Mesodermal cell (in vitro differentiated cells): ENCODE measurements around the gene MRPL12.

ENCODE experiments used
- H3K27ac ChIP-seq: 2 replicates; pipeline ENCODE4 v1.7.0; 2013; ENCODE audit warnings: mild to moderate bottlenecking, low read depth, low read length, moderate library complexity; ENCODE audit not compliant: severe bottlenecking
- H3K36me3 ChIP-seq: 2 replicates; pipeline ENCODE4 v1.7.1; 2013; ENCODE audit warnings: mild to moderate bottlenecking, low read length, moderate library complexity; ENCODE audit not compliant: control insufficient read depth, insufficient read depth
- H3K4me1 ChIP-seq: one replicate; pipeline ENCODE4 v1.7.1; 2013; ENCODE audit warnings: mild to moderate bottlenecking, low read length; ENCODE audit not compliant: insufficient read depth, control insufficient read depth, poor library complexity, severe bottlenecking
- H3K4me3 ChIP-seq: 2 replicates; pipeline ENCODE4 v1.7.0; 2013; ENCODE audit warnings: low read length, control low read depth, mild to moderate bottlenecking; ENCODE audit not compliant: insufficient read depth, poor library complexity, severe bottlenecking; ENCODE audit errors: extremely low read depth
- H3K9me3 ChIP-seq: 2 replicates; pipeline ENCODE4 v1.7.1; 2013; ENCODE audit warnings: mild to moderate bottlenecking, low read length, moderate library complexity; ENCODE audit not compliant: control insufficient read depth
- WGBS, 2 experiments: methylation state at CpG; one replicate each; pipeline ENCODE4 v1.1.5; 2013; ENCODE audit warnings: missing lambda C conversion rate in 2 of 2; ENCODE audit not compliant: insufficient coverage in 2 of 2; 5-methylcytosine and 5-hydroxymethylcytosine counted together

MRPL12 gene

DNA sequence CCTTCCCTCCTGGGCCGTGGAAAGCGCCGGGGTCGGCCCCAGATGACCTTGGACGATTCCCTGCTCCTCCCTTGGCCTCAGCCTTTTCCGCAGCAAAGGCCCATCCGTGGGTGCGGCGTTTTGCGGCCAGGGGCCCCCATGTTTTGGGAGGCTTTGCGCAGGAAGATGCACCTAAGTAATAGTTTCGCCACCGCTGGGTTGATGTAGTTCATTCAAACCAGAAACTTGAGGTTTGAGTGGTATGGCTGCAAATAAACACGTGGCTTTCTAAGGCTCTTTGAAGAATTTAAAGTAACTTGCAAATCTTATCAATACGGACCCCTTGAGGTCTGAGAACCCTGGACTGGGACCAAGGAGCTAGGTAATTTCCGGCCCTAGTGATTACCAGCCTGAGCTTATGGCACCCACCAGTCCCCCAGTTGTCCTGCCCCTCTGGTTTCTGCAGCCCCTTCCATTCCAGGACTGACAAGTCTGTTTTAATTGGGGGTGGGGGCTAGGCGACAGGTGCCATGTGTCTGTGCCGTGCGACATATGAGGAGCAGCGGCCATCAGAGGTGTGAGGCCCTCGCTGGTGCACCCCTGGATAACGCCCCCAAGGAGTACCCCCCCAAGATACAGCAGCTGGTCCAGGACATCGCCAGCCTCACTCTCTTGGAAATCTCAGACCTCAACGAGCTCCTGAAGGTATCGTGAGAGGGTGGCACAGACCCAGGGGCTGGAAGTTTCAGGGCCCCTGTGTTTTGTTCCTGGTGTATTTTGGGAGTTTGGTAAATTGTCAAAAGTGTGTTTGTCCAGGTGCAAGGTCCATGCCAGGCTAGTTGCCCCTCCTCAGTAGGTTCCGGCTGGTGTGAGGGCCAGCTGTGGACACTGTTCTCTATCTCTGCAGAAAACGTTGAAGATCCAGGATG, 834 bp downstream of the MRPL12 start:
- peak overlapping the region; percentile 88 for H3K27ac ChIP-seq
- H3K4me1 ChIP-seq, result peaks cover 13% of the 10 kb centered on the region
- peak overlapping the region; percentile 92 for H3K4me3 ChIP-seq
- H3K36me3 ChIP-seq, result peaks cover 62% of the 10 kb centered on the region
- 24 to 28% methylated on average over 18 to 20 of the region's 27 CpGs for WGBS, 2 experiments
- no peaks in the 10 kb centered on the region for H3K9me3 ChIP-seq

DNA sequence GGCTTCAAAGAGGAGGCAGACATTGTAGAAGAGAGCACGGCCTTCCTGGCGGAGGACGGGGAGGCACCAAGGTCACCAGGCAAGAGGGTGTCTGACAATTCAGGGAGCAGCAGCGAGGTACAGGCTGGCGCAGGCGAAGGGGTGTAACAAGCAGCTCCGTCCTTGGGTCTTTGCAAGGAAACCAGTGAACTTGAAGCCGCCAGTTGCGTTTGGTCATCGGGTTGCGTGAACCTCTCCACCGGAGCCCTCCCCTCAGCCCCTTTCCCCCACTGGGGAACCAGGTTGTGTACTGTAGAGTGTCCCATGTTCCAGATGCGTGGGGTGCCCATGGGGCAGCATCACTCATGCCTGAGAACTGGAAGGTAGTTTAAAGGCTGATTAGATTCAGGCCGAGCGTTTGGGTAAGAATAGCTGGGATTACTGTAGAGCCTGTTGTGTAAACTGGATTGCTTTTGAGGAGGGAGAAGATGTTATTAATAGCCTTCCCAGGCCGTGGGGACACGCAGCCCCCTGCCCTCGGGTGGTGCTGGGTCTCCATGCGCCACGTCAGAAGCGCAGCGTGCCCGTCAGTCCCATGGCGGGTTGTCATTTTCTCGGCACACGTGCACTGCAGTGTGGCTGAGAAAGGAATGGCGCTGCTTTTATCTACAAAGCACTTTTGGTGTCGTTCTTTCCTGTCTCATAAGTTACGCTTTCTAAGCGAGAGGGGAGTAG, 2.5 kb downstream of the MRPL12 start:
- Histone ChIP-seq H3K36me3 (peaks cover 58% of the 10 kb centered on the region), H3K27ac (no peak overlapping the region), H3K4me1 (peaks cover 18% of the 10 kb centered on the region), H3K4me3 (no peak overlapping the region), H3K9me3 (no peaks in the 10 kb centered on the region)
- 95 to 98% methylated on average over 28 to 29 of the region's 30 CpGs for WGBS, 2 experiments

DNA sequence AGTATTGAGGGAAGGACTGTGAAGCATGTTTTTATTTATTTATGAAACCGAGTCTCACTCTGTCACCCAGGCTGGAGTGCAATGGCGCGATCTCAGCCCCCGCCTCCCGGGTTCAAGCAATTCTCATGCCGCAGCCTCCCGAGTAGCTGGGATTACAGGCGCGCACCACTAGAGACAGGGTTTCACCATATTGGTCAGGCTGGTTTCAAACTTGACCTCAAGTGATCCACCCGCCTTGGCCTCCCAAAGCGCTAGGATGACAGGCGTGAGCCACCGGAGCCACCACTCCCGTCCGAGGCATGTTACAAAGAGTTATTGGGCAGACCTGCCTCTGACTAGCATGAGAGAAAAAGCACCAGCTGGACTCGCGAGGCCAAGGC, 3.1 kb downstream of the MRPL12 start:
- H3K4me1 ChIP-seq, result peaks cover 22% of the 10 kb centered on the region
- no peak overlapping the region for H3K4me3 ChIP-seq
- peaks cover 54% of the 10 kb centered on the region for H3K36me3 ChIP-seq
- WGBS, 2 experiments, result 95 to 99% methylated on average over 17 of the region's 17 CpGs
- H3K27ac ChIP-seq, result no peak overlapping the region
- no peaks in the 10 kb centered on the region for H3K9me3 ChIP-seq

DNA sequence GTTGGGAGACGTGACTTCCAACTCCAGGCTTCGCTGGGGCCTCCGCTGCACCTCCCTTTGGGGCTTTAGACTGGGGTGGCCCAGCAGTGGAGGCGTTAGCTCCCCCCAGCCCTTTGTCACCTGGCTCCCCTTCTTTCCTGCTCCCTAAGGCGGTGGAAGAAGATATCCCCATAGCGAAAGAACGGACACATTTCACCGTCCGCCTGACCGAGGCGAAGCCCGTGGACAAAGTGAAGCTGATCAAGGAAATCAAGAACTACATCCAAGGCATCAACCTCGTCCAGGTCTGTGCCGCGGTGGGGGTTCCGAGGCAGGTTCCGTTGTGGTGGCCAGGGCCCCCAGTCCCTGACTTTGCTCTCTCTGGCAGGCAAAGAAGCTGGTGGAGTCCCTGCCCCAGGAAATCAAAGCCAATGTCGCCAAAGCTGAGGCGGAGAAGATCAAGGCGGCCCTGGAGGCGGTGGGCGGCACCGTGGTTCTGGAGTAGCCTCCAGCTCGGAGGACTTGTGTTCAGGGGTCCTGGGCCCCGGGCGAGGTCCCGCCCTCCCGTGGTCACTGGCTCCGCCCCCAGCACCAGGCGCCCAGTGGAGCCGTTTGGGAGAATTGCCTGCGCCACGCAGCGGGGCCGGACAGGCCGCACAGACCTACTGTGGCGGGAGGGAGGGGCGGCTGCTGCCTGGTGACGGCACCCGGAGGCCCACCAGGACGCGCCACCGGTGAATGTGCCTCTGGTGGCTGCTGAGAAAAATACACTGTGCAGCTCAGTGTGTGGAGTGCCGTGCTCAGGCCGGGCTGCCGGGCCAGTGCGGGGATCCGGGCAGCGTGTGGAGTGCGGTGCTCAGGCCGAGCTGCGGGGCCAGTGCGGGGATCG, 3.8 kb downstream of the MRPL12 start:
- Histone ChIP-seq H3K4me1 (peaks cover 17% of the 10 kb centered on the region), H3K9me3 (no peaks in the 10 kb centered on the region), H3K36me3 (peaks cover 46% of the 10 kb centered on the region), H3K4me3 (no peak overlapping the region), H3K27ac (no peak overlapping the region)
- whole genome bisulfite sequencing, 2 experiments, result 96 to 97% methylated on average over 42 to 51 of the region's 54 CpGs

DNA sequence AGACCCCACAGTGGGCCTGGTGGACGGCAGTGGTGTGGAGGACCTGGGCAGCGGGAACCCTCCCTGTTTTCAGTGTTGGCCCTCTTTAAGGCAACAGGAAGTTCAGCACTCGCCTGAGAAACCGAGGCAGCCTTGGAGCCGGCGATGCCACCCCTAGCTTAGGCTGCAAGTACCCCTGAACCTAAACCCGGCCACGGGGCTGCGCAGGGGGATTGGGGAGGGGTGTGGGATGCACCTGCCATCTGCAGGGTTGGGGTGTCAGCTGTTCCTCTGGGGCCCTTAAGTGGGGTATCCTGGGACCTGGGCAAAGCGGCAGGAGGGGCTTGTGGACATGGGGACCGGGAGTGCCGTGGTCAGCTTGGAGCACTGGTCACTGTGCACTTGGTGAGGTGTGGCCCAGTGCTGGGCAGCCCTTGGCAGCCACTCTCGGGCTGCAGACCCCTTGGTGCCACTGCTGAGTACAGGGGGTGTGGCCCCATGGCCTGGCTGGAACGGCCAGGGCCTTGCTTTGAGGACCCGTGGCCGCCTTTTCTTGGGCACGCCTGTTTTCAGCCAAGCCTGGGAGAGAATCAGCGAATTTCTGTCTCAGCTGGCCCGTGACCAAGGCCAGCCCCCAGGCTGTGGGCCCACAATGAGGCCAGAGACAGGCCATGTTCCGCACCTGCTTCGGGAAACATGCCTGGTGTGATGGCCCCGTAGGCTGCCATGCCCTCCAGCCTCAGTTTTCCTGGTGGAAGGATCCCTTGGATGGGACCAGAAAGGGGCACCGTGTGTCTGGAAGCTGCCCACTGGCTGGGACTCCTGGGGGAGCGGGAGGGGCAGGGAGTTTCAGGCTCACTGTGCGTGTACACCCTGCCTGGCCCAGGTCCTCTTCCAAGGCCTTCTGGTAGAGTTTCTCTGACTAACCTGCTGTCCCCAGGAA, 4.8 kb downstream of the MRPL12 start:
- 96 to 97% methylated on average over 21 to 24 of the region's 25 CpGs for WGBS, 2 experiments
- Histone ChIP-seq H3K36me3 (peaks cover 43% of the 10 kb centered on the region), H3K4me1 (peaks cover 21% of the 10 kb centered on the region), H3K27ac (no peak overlapping the region), H3K9me3 (no peaks in the 10 kb centered on the region), H3K4me3 (no peak overlapping the region)

DNA sequence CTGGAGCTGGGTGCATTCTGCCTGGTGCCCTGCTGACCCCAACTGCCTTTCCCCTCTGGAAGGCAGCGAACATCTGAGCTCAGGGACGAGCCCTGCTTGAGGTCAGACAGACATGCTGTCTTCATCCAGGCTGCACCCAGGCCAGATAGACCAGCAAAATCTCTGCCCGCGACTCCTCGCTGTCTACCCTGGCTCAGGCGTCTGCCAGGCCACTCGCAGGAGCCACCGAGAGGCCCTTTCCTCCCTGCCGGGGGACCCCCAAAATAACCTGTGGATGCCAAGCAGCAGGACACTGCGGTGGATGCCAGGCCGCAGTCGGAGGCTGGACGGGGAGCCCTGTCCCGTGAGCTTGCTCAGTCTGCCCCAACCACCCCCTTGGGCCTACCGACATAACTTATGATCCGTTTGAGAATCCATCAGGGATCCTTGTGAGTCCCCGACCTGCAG, 5.6 kb downstream of the MRPL12 start:
- Histone ChIP-seq H3K27ac (no peak overlapping the region), H3K4me1 (peaks cover 29% of the 10 kb centered on the region), H3K36me3 (peaks cover 43% of the 10 kb centered on the region), H3K9me3 (no peaks in the 10 kb centered on the region), H3K4me3 (no peak overlapping the region)
- WGBS, 2 experiments, result 93 to 94% methylated on average over 16 to 17 of the region's 17 CpGs

DNA sequence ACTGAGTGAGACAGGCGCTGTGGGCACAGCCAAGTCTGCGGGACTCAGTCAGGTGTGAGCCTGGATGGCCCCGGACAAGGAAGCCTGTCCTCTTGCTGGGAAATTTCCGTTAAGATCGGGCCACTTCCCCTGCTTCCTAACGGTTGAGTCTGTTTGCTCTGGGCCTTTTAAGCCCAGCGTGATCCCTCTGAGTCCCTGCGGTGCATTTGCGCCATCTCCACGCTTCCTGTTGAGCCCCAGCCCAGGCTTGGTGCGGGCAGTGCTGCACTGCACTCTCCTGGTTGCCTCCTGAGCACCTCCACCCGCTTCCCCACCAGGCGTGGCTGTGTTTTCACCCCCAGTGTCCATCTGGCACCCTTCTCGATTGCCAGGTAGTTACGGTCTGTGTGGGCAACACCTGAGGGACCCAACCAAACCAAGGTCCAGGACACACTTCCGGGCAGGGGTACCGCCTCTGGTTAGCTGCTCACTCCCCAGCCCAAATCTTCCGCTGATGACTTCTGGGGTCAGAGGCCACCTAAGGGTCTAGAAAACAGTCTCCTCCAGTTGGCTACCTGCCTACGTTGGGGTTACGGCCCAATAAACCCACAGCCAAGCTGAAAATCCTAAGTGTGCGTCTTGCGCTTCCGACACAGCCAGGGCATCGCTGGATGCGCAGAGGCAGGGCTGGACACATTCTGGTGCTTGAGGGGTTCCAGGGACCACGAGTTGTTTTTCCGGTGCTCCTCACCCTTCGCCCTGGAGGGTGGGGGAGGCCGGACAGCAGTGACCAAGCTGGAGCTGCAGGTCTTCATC, 7.5 kb downstream of the MRPL12 start:
- Histone ChIP-seq H3K4me1 (peaks cover 30% of the 10 kb centered on the region), H3K9me3 (no peaks in the 10 kb centered on the region), H3K4me3 (peak overlapping the region; percentile 64)

DNA sequence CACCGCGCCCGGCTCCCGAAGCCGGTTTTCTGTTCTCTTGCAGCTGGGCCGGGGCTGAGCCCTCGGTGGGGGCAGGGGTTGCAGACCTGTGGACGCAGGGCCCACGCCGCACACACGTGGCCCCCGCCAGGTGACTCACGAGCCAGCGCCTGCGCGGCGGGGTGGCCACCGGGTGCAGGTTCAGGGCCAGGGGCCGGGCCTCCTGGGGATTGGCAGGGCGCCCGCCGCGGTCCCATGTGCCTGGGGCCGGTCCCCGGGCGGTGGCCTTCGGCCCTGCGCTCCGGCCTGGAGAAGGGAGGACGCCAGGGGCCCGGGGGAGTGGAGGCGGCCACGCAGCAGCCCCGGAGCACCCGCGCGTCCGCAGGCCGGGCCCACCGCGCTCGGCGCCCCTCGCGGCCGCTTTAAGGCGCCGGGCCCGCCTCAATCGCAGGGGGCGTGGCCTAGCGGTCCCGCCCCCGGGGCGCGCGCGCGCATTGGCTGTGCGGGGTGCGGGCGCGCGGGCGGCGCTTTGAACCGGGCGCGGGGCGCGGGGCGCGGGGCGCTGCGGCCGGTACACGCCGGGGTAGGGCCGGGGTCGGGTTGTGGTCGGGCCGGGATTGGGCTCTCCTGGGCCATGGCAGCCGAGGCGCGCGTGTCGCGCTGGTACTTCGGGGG, 8.8 kb downstream of the MRPL12 start, which contains the start of gene SLC25A10:
TSS of gene SLC25A10 (plus strand) at position 471 of the 654 bp plus-strand sequence. CDS start at position 614, 143 bp downstream.
- peaks cover 30% of the 10 kb centered on the region for H3K4me1 ChIP-seq
- H3K4me3 ChIP-seq, result peak within 1 kb of the TSS; percentile 64
- no peak within 1 kb of the TSS for H3K27ac ChIP-seq
- peaks cover 15% of the 10 kb centered on the region for H3K36me3 ChIP-seq
- H3K9me3 ChIP-seq, result no peaks in the 10 kb centered on the region
- 0 to 1% methylated on average over 36 to 40 of the region's 89 CpGs for WGBS, 2 experiments

More for the DNA sequence above, 7.5 kb downstream of the MRPL12 start:
- WGBS, 2 experiments, result 17 to 18% methylated on average over 27 to 29 of the region's 29 CpGs
- H3K27ac ChIP-seq, result no peak overlapping the region
- H3K36me3 ChIP-seq, result peaks cover 28% of the 10 kb centered on the region
